ENCODE measurements around the gene MUC5AC. TPM values are rescaled to one million over a fixed set of nuclear protein-coding genes. Genes with fewer than 3 reads are reported as not detected.
"Not testable (repeated sequence)": the region's sequence is repeated elsewhere in the genome, so short reads cannot be mapped to it uniquely, and the experiment has no call there.

Gene MUC5AC
- total RNA-seq, 1 donor from 2014 or later = not detected

GRCh38 chr11:1177020-1177770, 19.4 kb downstream of the MUC5AC start:
- DNase-seq (ENCODE audit: low read depth, low spot score) = no peak

- DNase-seq (ENCODE audit: low read depth, low spot score) = no peak
These were observed 20.0 kb downstream of the MUC5AC start for GRCh38 chr11:1177771-1178090.

GRCh38 chr11:1178201-1178885, 20.6 kb downstream of the MUC5AC start:
- DNase-seq (ENCODE audit: low read depth, low spot score) = no peak

- DNase-seq (ENCODE audit: low read depth, low spot score) = no peak
These were observed 21.2 kb downstream of the MUC5AC start for GRCh38 chr11:1178906-1179305.

- no peak for DNase-seq (ENCODE audit: low read depth, low spot score)
These were observed 21.9 kb downstream of the MUC5AC start for GRCh38 chr11:1179641-1180040.

- DNase-seq (ENCODE audit: low read depth, low spot score) = no peak
These were observed 22.4 kb downstream of the MUC5AC start for GRCh38 chr11:1180171-1180570.

GRCh38 chr11:1180947-1181391, 23.2 kb downstream of the MUC5AC start:
- no peak for DNase-seq (ENCODE audit: low read depth, low spot score)

GRCh38 chr11:1181420-1181819, 23.7 kb downstream of the MUC5AC start:
- DNase-seq (ENCODE audit: low read depth, low spot score) = no peak

- DNase-seq (ENCODE audit: low read depth, low spot score) = no peak
These were observed 24.2 kb downstream of the MUC5AC start for GRCh38 chr11:1181853-1182535.

GRCh38 chr11:1184139-1184538, 26.4 kb downstream of the MUC5AC start:
- not testable (repeated sequence) for DNase-seq (ENCODE audit: low read depth, low spot score)

- not testable (repeated sequence) for DNase-seq (ENCODE audit: low read depth, low spot score)
These were observed 30.8 kb downstream of the MUC5AC start for GRCh38 chr11:1188451-1189130.

GRCh38 chr11:1189816-1190215, 32.1 kb downstream of the MUC5AC start:
- DNase-seq (ENCODE audit: low read depth, low spot score) = not testable (repeated sequence)

GRCh38 chr11:1191786-1192470, 34.2 kb downstream of the MUC5AC start:
- not testable (repeated sequence) for DNase-seq (ENCODE audit: low read depth, low spot score)

- no peak for DNase-seq (ENCODE audit: low read depth, low spot score)
These were observed 35.1 kb downstream of the MUC5AC start for GRCh38 chr11:1192741-1193325.

GRCh38 chr11:1193326-1194230, 35.8 kb downstream of the MUC5AC start:
- no peak for DNase-seq (ENCODE audit: low read depth, low spot score)

- no peak for DNase-seq (ENCODE audit: low read depth, low spot score)
These were observed 36.7 kb downstream of the MUC5AC start for GRCh38 chr11:1194231-1194976.

GRCh38 chr11:1194977-1195681, 37.4 kb downstream of the MUC5AC start:
- DNase-seq (ENCODE audit: low read depth, low spot score) = no peak

All from pulmonary artery endothelial cell (primary cell).